CD1c-positive myeloid dendritic cell (primary cell): ENCODE results near the gene SPDYA.

Experiments used
- DNase-seq: peaks from one replicate; pipeline ENCODE4 v3.0.0-alpha.2; 2016; ENCODE audit errors: extremely low spot score

Gene SPDYA

GRCh38 chr2:28824870-28825269 lies 14.2 kb downstream of the SPDYA start:
- DNase-seq: no peak

GRCh38 chr2:28828382-28828781 lies 17.7 kb downstream of the SPDYA start:
- no peak for DNase-seq

- peak; percentile 29 for DNase-seq
Observed at GRCh38 chr2:28833740-28834470, 23.3 kb downstream of the SPDYA start.

- DNase-seq: no peak
Observed at GRCh38 chr2:28835781-28836180, 25.1 kb downstream of the SPDYA start.

- DNase-seq: no peak
Observed at GRCh38 chr2:28838971-28839370, 28.3 kb downstream of the SPDYA start.

- DNase-seq: no peak
Observed at GRCh38 chr2:28842042-28842441, 31.4 kb downstream of the SPDYA start.

- DNase-seq: no peak
Observed at GRCh38 chr2:28855193-28855592, 44.6 kb downstream of the SPDYA start.

GRCh38 chr2:28855977-28856376 lies 45.3 kb downstream of the SPDYA start:
- DNase-seq: no peak

GRCh38 chr2:28868611-28869010 lies 58.0 kb downstream of the SPDYA start:
- no peak for DNase-seq

GRCh38 chr2:28869494-28870145 lies 59.0 kb downstream of the SPDYA start:
- DNase-seq: peak; percentile 20

- DNase-seq: peak; percentile 99
Observed at GRCh38 chr2:28870146-28870891, 59.7 kb downstream of the SPDYA start, which contains the start of gene TRMT61B. TRMT61B (minus strand) TSS chr2:28870309; CDS start chr2:28870277, 32 bp downstream.

GRCh38 chr2:28871620-28872019 lies 61.0 kb downstream of the SPDYA start:
- no peak for DNase-seq

- DNase-seq: no peak
Observed at GRCh38 chr2:28880193-28880592, 69.6 kb downstream of the SPDYA start.

- no peak for DNase-seq
Observed at GRCh38 chr2:28893488-28893887, 82.9 kb downstream of the SPDYA start.

- peak; percentile 99 for DNase-seq
Observed at GRCh38 chr2:28894470-28895188, 84.0 kb downstream of the SPDYA start, which contains the start of gene WDR43. WDR43 (plus strand) TSS chr2:28894667; CDS start chr2:28894699, 32 bp downstream.

- DNase-seq: peak; percentile 35
Observed at GRCh38 chr2:28895189-28895893, 84.7 kb downstream of the SPDYA start.

GRCh38 chr2:28896906-28897305 lies 86.3 kb downstream of the SPDYA start:
- DNase-seq: no peak

GRCh38 chr2:28898048-28898447 lies 87.4 kb downstream of the SPDYA start:
- DNase-seq: no peak
